Sigmoid colon (tissue), 4 donors: ENCODE measurements around the gene OTUD3.

Experiments used
- POLR2A ChIP-seq, 2 donors: fragments of 450-650 bp; IDR thresholded peaks; one replicate each; pipeline ENCODE4 v1.6.1; 2016; ENCODE audit warnings: antibody characterized with exemption in 2 of 2, mild to moderate bottlenecking in 2 of 2, moderate library complexity in 2 of 2
- POLR2AphosphoS5 ChIP-seq, 4 donors: sonication (generic); formaldehyde crosslinking; IDR thresholded peaks; one replicate each; pipeline ENCODE4 v1.6.1; 2017; ENCODE audit warnings: antibody characterized with exemption in 4 of 4

GRCh38 chr1:19921310-19921709, 39.1 kb downstream of the OTUD3 start:
- TF ChIP-seq POLR2A (IDR thresholded peaks at IDR 0.05) (no peak), POLR2AphosphoS5 (IDR thresholded peaks at IDR 0.05) (no peak)
